IMR-90 (cell line): ENCODE results near the gene WARS2. TPM values are rescaled to one million over a fixed set of nuclear protein-coding genes. Genes with fewer than 3 reads are reported as not detected.
"Not testable (repeated sequence)": the region's sequence is repeated elsewhere in the genome, so short reads cannot be mapped to it uniquely, and the experiment has no call there.

Source experiments
- ATAC-seq: fragments of 200-7000 bp; cut with Tn5 transposase; 2 replicates; pipeline ENCODE4 v1.9.1; 2020; ENCODE audit warnings: low read depth, mild to moderate bottlenecking, moderate library complexity
- BruUV-seq: library from RNA; stranded (reverse); fragments of 400-500 nt; replicated peaks from 2 replicates; lab custom pipeline; 2021; lab: Mats Ljungman, UMichigan
- CTCF ChIA-PET: fragments of 300-600 bp; formaldehyde crosslinking; extraction: SDS; loops from one replicate; lab custom pipeline; 2021; ENCODE audit warnings: antibody characterized with exemption; lab: Yijun Ruan, JAX
- POLR2A ChIA-PET: fragments of 300-600 bp; sonication (Branson Sonifier 250); formaldehyde crosslinking; loops from one replicate; lab custom pipeline; 2022; ENCODE audit warnings: antibody characterized with exemption; ENCODE audit not compliant: unreplicated experiment; lab: Charles Lee
- DNase-seq: peaks from one replicate; pipeline ENCODE4 v3.0.0; 2013
- H2AFZ ChIP-seq: replicated peaks from 2 replicates; pipeline ENCODE3; 2013; ENCODE audit warnings: low read length, mild to moderate bottlenecking; ENCODE audit not compliant: poor library complexity
- H2AK5ac ChIP-seq: 2 replicates; pipeline ENCODE4 v1.6.1; 2013; ENCODE audit warnings: low read depth, low read length, inconsistent platforms
- H2AK9ac ChIP-seq: replicated peaks from 2 replicates; pipeline ENCODE3; 2013; ENCODE audit warnings: mild to moderate bottlenecking, low read depth, low read length, moderate library complexity; ENCODE audit not compliant: poor library complexity
- H2BK120ac ChIP-seq: 2 replicates; pipeline ENCODE4 v1.6.1; 2013; ENCODE audit warnings: low read depth, low read length, inconsistent platforms
- H2BK15ac ChIP-seq: 3 replicates; pipeline ENCODE4 v1.6.1; 2013; ENCODE audit warnings: low read depth, low read length, inconsistent platforms
- H2BK20ac ChIP-seq: 2 replicates; pipeline ENCODE4 v1.6.1; 2013; ENCODE audit warnings: low read depth, mild to moderate bottlenecking, inconsistent platforms, low read length, moderate library complexity
- H2BK5ac ChIP-seq: 2 replicates; pipeline ENCODE4 v1.6.1; 2013; ENCODE audit warnings: mild to moderate bottlenecking, low read depth, low read length, inconsistent platforms; ENCODE audit not compliant: poor library complexity, severe bottlenecking
- H3K14ac ChIP-seq: replicated peaks from 2 replicates; pipeline ENCODE4 v1.6.1; 2013; ENCODE audit warnings: low read depth, low read length, inconsistent platforms
- H3K18ac ChIP-seq: 2 replicates; pipeline ENCODE4 v1.6.1; 2013; ENCODE audit warnings: low read depth, low read length, control low read depth
- H3K23ac ChIP-seq: 2 replicates; pipeline ENCODE4 v1.6.1; 2013; ENCODE audit warnings: low read depth, low read length, inconsistent platforms
- H3K27ac ChIP-seq: 2 replicates; pipeline ENCODE4 v1.5.1; 2013; ENCODE audit warnings: mild to moderate bottlenecking, control low read depth, low read length; ENCODE audit not compliant: insufficient read depth
- H3K27me3 ChIP-seq: 2 replicates; pipeline ENCODE4 v1.6.1; 2013; ENCODE audit warnings: low read length; ENCODE audit not compliant: control insufficient read depth, insufficient read depth
- H3K36me3 ChIP-seq: 2 replicates; pipeline ENCODE4 v1.6.1; 2013; ENCODE audit warnings: low read length, mixed read lengths; ENCODE audit not compliant: control insufficient read depth, insufficient read depth
- H3K4ac ChIP-seq: 2 replicates; pipeline ENCODE4 v1.6.1; 2013; ENCODE audit warnings: low read depth, low read length, inconsistent platforms
- H3K4me1 ChIP-seq: 2 replicates; pipeline ENCODE4 v1.6.1; 2013; ENCODE audit warnings: low read length, mixed read lengths; ENCODE audit not compliant: control insufficient read depth, insufficient read depth
- H3K4me2 ChIP-seq: 2 replicates; pipeline ENCODE4 v1.6.1; 2013; ENCODE audit warnings: low read depth, mild to moderate bottlenecking, control low read depth, low read length, moderate library complexity
- H3K4me3 ChIP-seq: 2 replicates; pipeline ENCODE4 v1.5.1; 2013; ENCODE audit warnings: low read depth, mild to moderate bottlenecking, control low read depth, low read length, moderate library complexity; ENCODE audit not compliant: insufficient read depth
- H3K56ac ChIP-seq: 2 replicates; pipeline ENCODE4 v1.6.1; 2013; ENCODE audit warnings: low read length, inconsistent platforms; ENCODE audit not compliant: insufficient read depth; ENCODE audit errors: extremely low read depth
- H3K79me1 ChIP-seq, 2 experiments: 2 replicates each; pipeline ENCODE4 v1.6.1; 2013; ENCODE audit warnings: low read length in 2 of 2, inconsistent platforms in 1 of 2, low read depth in 1 of 2
- H3K9ac ChIP-seq: 2 replicates; pipeline ENCODE4 v1.6.1; 2013; ENCODE audit warnings: low read depth, low read length, control low read depth
- H3K9me1 ChIP-seq: 2 replicates; pipeline ENCODE4 v1.6.1; 2013; ENCODE audit warnings: low read length, inconsistent platforms; ENCODE audit not compliant: insufficient read depth
- H3K9me3 ChIP-seq: 2 replicates; pipeline ENCODE4 v1.6.1; 2013; ENCODE audit warnings: low read length; ENCODE audit not compliant: control insufficient read depth, insufficient read depth
- H4K20me1 ChIP-seq: 2 replicates; pipeline ENCODE4 v1.6.1; 2013; ENCODE audit warnings: low read length, inconsistent platforms; ENCODE audit not compliant: insufficient read depth
- H4K5ac ChIP-seq: 2 replicates; pipeline ENCODE4 v1.6.1; 2013; ENCODE audit warnings: mild to moderate bottlenecking, low read depth, low read length, control low read depth
- H4K8ac ChIP-seq, 2 experiments: 2 replicates each; pipeline ENCODE4 v1.6.1; 2013; ENCODE audit warnings: low read depth in 2 of 2, low read length in 2 of 2, control low read depth in 1 of 2, inconsistent platforms in 1 of 2
- H4K91ac ChIP-seq: 2 replicates; pipeline ENCODE4 v1.6.1; 2013; ENCODE audit warnings: low read depth, low read length, inconsistent platforms; ENCODE audit not compliant: insufficient read depth
- FOS ChIP-seq: fragments of 150-350 bp; IDR thresholded peaks from 2 replicates; pipeline ENCODE4 v1.6.1; 2016; ENCODE audit warnings: low read depth, low read length
- WGBS, 2 experiments: methylation state at CpG; one replicate each; pipeline versions ENCODE4 v1.1.5 to v1.1.7; 2013; ENCODE audit warnings: missing lambda C conversion rate in 2 of 2; ENCODE audit not compliant: insufficient read length in 1 of 2; ENCODE audit errors: extremely low coverage in 2 of 2; 5-methylcytosine and 5-hydroxymethylcytosine counted together
- dilution Hi-C: fragments of 300-500 bp; cut with HindIII; formaldehyde crosslinking; loops from one replicate; pipeline ENCODE4 v1.14.3; 2018; ENCODE audit warnings: low sequenced_read_pairs; ENCODE audit not compliant: unreplicated experiment
- in situ Hi-C: fragments of 300-500 bp; cut with MboI; formaldehyde crosslinking; loops from 3 replicates; pipeline ENCODE4 v1.14.3; 2019; ENCODE audit warnings: low sequenced_read_pairs, inconsistent platforms, mixed read lengths
- intact Hi-C: fragments of 100-400 bp; cut with micrococcal nuclease; formaldehyde crosslinking; loops from 2 replicates; pipeline ENCODE4 v1.10.0; 2022
- polyA plus RNA-seq, 3 experiments: library from polyadenylated mRNA; depleted of rRNA; stranded (reverse); fragments of >200 nt; gene quantifications; 2 replicates each; pipeline ENCODE4 v1.2.3, GENCODE V29; 2012; ENCODE audit warnings: low replicate concordance in 1 of 3
- total RNA-seq: library from RNA; depleted of rRNA; stranded (reverse); fragments of >200 nt; gene quantifications from 2 replicates; pipeline ENCODE4 v1.2.3, GENCODE V29; 2012
- TF ChIP-seq, protein P1 (sequence below): fragments of 150-350 bp; IDR thresholded peaks from 2 replicates; pipeline ENCODE4 v1.6.1; 2017; ENCODE audit warnings: mild to moderate bottlenecking, antibody characterized with exemption, low read length, low read depth

Gene WARS2
- total and polyA plus RNA-seq, 2 of the 4 experiments (the other 2 are of a cell fraction) = 5.7 to 20.3 TPM

DNA sequence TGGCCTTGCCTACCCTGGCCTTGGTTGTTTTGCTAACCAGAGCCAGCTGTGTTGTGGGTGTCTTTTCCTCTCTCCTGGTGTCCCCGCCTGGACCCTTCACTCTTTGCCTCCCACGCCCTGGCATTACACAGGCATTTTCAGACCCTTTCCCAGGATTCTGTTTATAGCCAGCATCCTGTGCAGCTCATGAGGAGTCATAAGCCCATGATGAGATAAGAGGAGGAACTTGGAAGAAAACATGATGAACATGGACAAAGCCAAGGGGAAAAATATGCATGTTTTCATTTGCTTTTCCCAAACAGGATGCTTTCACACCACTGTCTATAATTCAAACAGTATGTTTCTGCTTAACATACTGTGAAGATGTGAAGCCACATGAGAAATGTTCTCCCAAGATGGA is 18.7 kb upstream of the WARS2 start:
- H2BK5ac ChIP-seq = peak overlapping the region; percentile 31
- peaks cover 3% of the 10 kb centered on the region for H3K4me1 ChIP-seq
- H3K14ac ChIP-seq = peak overlapping the region; percentile 58; the same call in 1 of the 2 replicates
- POLR2A ChIA-PET = no interaction called here
- no peak overlapping the region; the same call in 1 of the 2 replicates for H2BK20ac ChIP-seq
- no peaks in the 10 kb centered on the region for H3K27me3 ChIP-seq
- dilution Hi-C loops (no loop called here), intact Hi-C loops (no loop called here), in situ Hi-C loops (no loop called here)
- no peak overlapping the region for H3K4me3 ChIP-seq
- no peak overlapping the region for H3K23ac ChIP-seq
- ATAC-seq = peak; percentile 45
- no peaks in the 10 kb centered on the region for H4K20me1 ChIP-seq
- no peak overlapping the region for H3K27ac ChIP-seq
- no peaks in the 10 kb centered on the region for H3K9me3 ChIP-seq
- BruUV-seq = no TSS peak
- no peak overlapping the region for H4K91ac ChIP-seq
- 60% methylated on average over 1 of the region's 2 CpGs; no CpG with 5 or more reads in 1 of the 2 experiments for WGBS, 2 experiments
- H3K9me1 ChIP-seq = no peaks in the 10 kb centered on the region
- no peak overlapping the region for H3K4me2 ChIP-seq
- H4K8ac ChIP-seq = no peak overlapping the region
- H4K5ac ChIP-seq = peak overlapping the region; percentile 8; the same call in 1 of the 2 replicates
- no peak overlapping the region for H2AK9ac ChIP-seq
- TF ChIP-seq, protein P1, sequence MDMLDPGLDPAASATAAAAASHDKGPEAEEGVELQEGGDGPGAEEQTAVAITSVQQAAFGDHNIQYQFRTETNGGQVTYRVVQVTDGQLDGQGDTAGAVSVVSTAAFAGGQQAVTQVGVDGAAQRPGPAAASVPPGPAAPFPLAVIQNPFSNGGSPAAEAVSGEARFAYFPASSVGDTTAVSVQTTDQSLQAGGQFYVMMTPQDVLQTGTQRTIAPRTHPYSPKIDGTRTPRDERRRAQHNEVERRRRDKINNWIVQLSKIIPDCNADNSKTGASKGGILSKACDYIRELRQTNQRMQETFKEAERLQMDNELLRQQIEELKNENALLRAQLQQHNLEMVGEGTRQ = no peak
- peak; percentile 28; the same call in 1 of the 2 replicates for TF ChIP-seq FOS
- H3K79me1 ChIP-seq = no peaks in the 10 kb centered on the region; a peak in 1 of 4 replicates
- H2AFZ ChIP-seq = no peak overlapping the region
- DNase-seq = peak; percentile 81
- H3K36me3 ChIP-seq = peaks cover 4% of the 10 kb centered on the region; the same call in 1 of the 2 replicates
- H3K9ac ChIP-seq = no peak overlapping the region
- no peak overlapping the region for H2BK15ac ChIP-seq
- H3K18ac ChIP-seq = peak overlapping the region; percentile 28
- H2BK120ac ChIP-seq = 0 out of 2 replicates have a peak overlapping the region, but pooled peaks have one; percentile 2
- H3K4ac ChIP-seq = peak overlapping the region; percentile 5; the same call in 1 of the 2 replicates
- CTCF ChIA-PET = interaction anchor here (0.6 kb wide), 1 partner anchor 129 kb away, joined by 5 read pairs; no protein-coding TSS in a partner anchor
- H2AK5ac ChIP-seq = no peak overlapping the region
- H3K56ac ChIP-seq = no peak overlapping the region

DNA sequence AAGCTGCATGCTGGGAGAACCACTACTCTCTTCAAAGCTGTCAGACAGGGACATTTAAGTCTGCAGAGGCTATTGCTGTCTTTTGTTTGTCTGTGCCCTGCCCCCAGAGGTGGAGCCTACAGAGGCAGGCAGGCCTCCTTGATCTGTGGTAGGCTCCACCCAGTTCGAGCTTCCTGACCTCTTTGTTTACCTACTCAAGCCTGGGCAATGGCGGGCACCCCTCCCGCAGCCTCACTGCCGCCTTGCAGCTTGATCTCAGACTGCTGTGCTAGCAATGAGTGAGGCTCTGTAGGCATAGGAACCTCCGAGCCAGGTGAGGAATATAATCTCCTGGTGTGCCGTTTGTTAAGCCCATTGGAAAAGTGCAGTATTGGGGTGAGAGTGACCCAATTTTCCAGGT is 16.3 kb upstream of the WARS2 start:
- H4K5ac ChIP-seq, CTCF ChIA-PET, H2BK5ac ChIP-seq, dilution Hi-C loops, H3K9me1 ChIP-seq, POLR2A ChIA-PET, H2BK120ac ChIP-seq, H3K27me3 ChIP-seq, H3K4ac ChIP-seq, H3K4me3 ChIP-seq, H4K8ac ChIP-seq, H3K27ac ChIP-seq, H3K14ac ChIP-seq, H3K9ac ChIP-seq, BruUV-seq, H3K36me3 ChIP-seq, H3K4me2 ChIP-seq, H2AFZ ChIP-seq, H3K56ac ChIP-seq, H2AK5ac ChIP-seq, H4K20me1 ChIP-seq, H3K79me1 ChIP-seq, DNase-seq, H4K91ac ChIP-seq, H3K18ac ChIP-seq, in situ Hi-C loops, H2AK9ac ChIP-seq, intact Hi-C loops, H3K9me3 ChIP-seq, H2BK20ac ChIP-seq, H3K23ac ChIP-seq, H2BK15ac ChIP-seq, H3K4me1 ChIP-seq, ATAC-seq: not testable (repeated sequence)
- WGBS, 2 experiments = no CpG with 5 or more reads among the region's 6 CpGs
